ENCODE measurements around the gene GATA3.

The GATA3 gene

GRCh38 chr10:8051109-8051821 is 3.2 kb upstream of the GATA3 start:
- no peak for DNase-seq (ENCODE audit: low read depth)

GRCh38 chr10:8051851-8052257 is 2.6 kb upstream of the GATA3 start:
- DNase-seq (ENCODE audit: low read depth), result no peak

- no peak for DNase-seq (ENCODE audit: low read depth)
Measured at GRCh38 chr10:8052341-8052955, 2.0 kb upstream of the GATA3 start.

- DNase-seq (ENCODE audit: low read depth), result no peak
Measured at GRCh38 chr10:8052956-8053445, 1.5 kb upstream of the GATA3 start.

GRCh38 chr10:8053446-8054243 is 843 bp upstream of the GATA3 start:
- no peak for DNase-seq (ENCODE audit: low read depth)

- DNase-seq (ENCODE audit: low read depth), result no peak
Measured at GRCh38 chr10:8054244-8054493, 319 bp upstream of the GATA3 start.

GRCh38 chr10:8055420-8056349 is 1.2 kb downstream of the GATA3 start:
- no peak for DNase-seq (ENCODE audit: low read depth)

GRCh38 chr10:8056378-8056777 is 1.9 kb downstream of the GATA3 start:
- DNase-seq (ENCODE audit: low read depth), result no peak

- DNase-seq (ENCODE audit: low read depth), result no peak
Measured at GRCh38 chr10:8056871-8057331, 2.4 kb downstream of the GATA3 start.

- no peak for DNase-seq (ENCODE audit: low read depth)
Measured at GRCh38 chr10:8057636-8058273, 3.3 kb downstream of the GATA3 start.

- DNase-seq (ENCODE audit: low read depth), result no peak
Measured at GRCh38 chr10:8058274-8059111, 4.0 kb downstream of the GATA3 start.

GRCh38 chr10:8059191-8059936 is 4.9 kb downstream of the GATA3 start:
- DNase-seq (ENCODE audit: low read depth), result no peak

GRCh38 chr10:8060010-8060703 is 5.7 kb downstream of the GATA3 start:
- no peak for DNase-seq (ENCODE audit: low read depth)

GRCh38 chr10:8060704-8061121 is 6.2 kb downstream of the GATA3 start:
- no peak for DNase-seq (ENCODE audit: low read depth)

GRCh38 chr10:8061274-8062211 is 7.1 kb downstream of the GATA3 start:
- no peak for DNase-seq (ENCODE audit: low read depth)

GRCh38 chr10:8063128-8063908 is 8.8 kb downstream of the GATA3 start:
- no peak for DNase-seq (ENCODE audit: low read depth)

GRCh38 chr10:8063935-8064334 is 9.4 kb downstream of the GATA3 start:
- DNase-seq (ENCODE audit: low read depth), result no peak
